Liver (tissue), 9 donors: ENCODE data around the gene FSIP1. TPM values are rescaled to one million over a fixed set of nuclear protein-coding genes. Genes with fewer than 3 reads are reported as not detected.

ENCODE experiments used
- DNase-seq: peaks from one replicate; pipeline ENCODE4 v3.0.0-alpha.2; 2017; ENCODE audit warnings: low spot score
- H3K27ac ChIP-seq, 2 donors: one replicate each; pipeline ENCODE4 v1.7.0; 2013; ENCODE audit warnings: inconsistent platforms in 2 of 2, low read length in 2 of 2, control low read depth in 1 of 2, low read depth in 1 of 2, mild to moderate bottlenecking in 1 of 2
- H3K27me3 ChIP-seq, 4 donors: one replicate each; pipeline versions ENCODE4 v1.6.1 to v1.7.0; 2013; ENCODE audit warnings: low read length in 3 of 4, inconsistent platforms in 1 of 4, mild to moderate bottlenecking in 1 of 4, moderate library complexity in 1 of 4; ENCODE audit not compliant: control insufficient read depth in 4 of 4, insufficient read depth in 4 of 4
- H3K36me3 ChIP-seq, 4 donors: one replicate each; pipeline versions ENCODE4 v1.6.1 to v1.7.0; 2013; ENCODE audit warnings: low read length in 3 of 4, mild to moderate bottlenecking in 3 of 4, low read depth in 1 of 4, moderate library complexity in 1 of 4; ENCODE audit not compliant: control insufficient read depth in 4 of 4, insufficient read depth in 3 of 4
- H3K4me1 ChIP-seq, 4 donors: one replicate each; pipeline versions ENCODE4 v1.6.1 to v1.7.0; 2013; ENCODE audit warnings: low read length in 3 of 4, mild to moderate bottlenecking in 3 of 4, moderate library complexity in 1 of 4; ENCODE audit not compliant: control insufficient read depth in 4 of 4, insufficient read depth in 4 of 4
- H3K4me3 ChIP-seq, 3 donors: one replicate each; pipeline versions ENCODE4 v1.6.1 to v1.7.0; 2013; ENCODE audit warnings: low read length in 3 of 3, control low read depth in 1 of 3, low read depth in 1 of 3, mild to moderate bottlenecking in 1 of 3
- H3K9ac ChIP-seq, 2 donors: one replicate each; pipeline ENCODE4 v1.7.0; 2013; ENCODE audit warnings: low read length in 2 of 2, mild to moderate bottlenecking in 2 of 2, moderate library complexity in 2 of 2, control low read depth in 1 of 2, low read depth in 1 of 2
- H3K9me3 ChIP-seq, 4 donors: one replicate each; pipeline versions ENCODE4 v1.6.1 to v1.7.0; 2013; ENCODE audit warnings: low read length in 3 of 4; ENCODE audit not compliant: control insufficient read depth in 4 of 4
- CTCF ChIP-seq: fragments of 150-350 bp; IDR thresholded peaks from 2 replicates; pipeline ENCODE4 v1.5.1; 2017; ENCODE audit warnings: improper control_type of control experiment, low read depth, low read length; ENCODE audit not compliant: missing input control
- EGR1 ChIP-seq, 2 donors: IDR thresholded peaks; 2 replicates each; pipeline ENCODE4 v1.6.1; 2016 to 2018; ENCODE audit warnings: antibody characterized with exemption in 2 of 2, low read depth in 2 of 2
- FOXA1 ChIP-seq: IDR thresholded peaks from 2 replicates; pipeline ENCODE4 v1.6.1; 2016; ENCODE audit warnings: antibody characterized with exemption
- FOXA2 ChIP-seq: IDR thresholded peaks from 2 replicates; pipeline ENCODE4 v1.6.1; 2016; ENCODE audit warnings: antibody characterized with exemption
- GABPA ChIP-seq, 2 donors: IDR thresholded peaks in 1 of 2; conservative IDR thresholded peaks in 1 of 2; 2 replicates each; pipeline ENCODE4 v1.6.1; 2016; ENCODE audit warnings: antibody characterized with exemption in 2 of 2, mild to moderate bottlenecking in 1 of 2, moderate library complexity in 1 of 2
- HNF4A ChIP-seq, 2 donors: conservative IDR thresholded peaks; 2 replicates each; pipeline ENCODE4 v1.6.1; 2016; ENCODE audit warnings: antibody characterized with exemption in 2 of 2, mild to moderate bottlenecking in 2 of 2
- JUND ChIP-seq, 2 donors: IDR thresholded peaks; 2 replicates each; pipeline ENCODE4 v1.6.1; 2016; ENCODE audit warnings: antibody characterized with exemption in 2 of 2
- MAX ChIP-seq: IDR thresholded peaks from 2 replicates; pipeline ENCODE4 v1.6.1; 2016; ENCODE audit warnings: antibody characterized with exemption
- NR2F2 ChIP-seq: IDR thresholded peaks from 2 replicates; pipeline ENCODE4 v1.6.1; 2016; ENCODE audit warnings: antibody characterized with exemption
- RAD21 ChIP-seq, 2 donors: IDR thresholded peaks; 2 replicates each; pipeline ENCODE4 v1.6.1; 2016; ENCODE audit warnings: antibody characterized with exemption in 2 of 2, mild to moderate bottlenecking in 2 of 2
- REST ChIP-seq: IDR thresholded peaks from 2 replicates; pipeline ENCODE4 v1.6.1; 2016; ENCODE audit warnings: antibody characterized with exemption, mild to moderate bottlenecking
- RXRA ChIP-seq, 2 donors: IDR thresholded peaks; 2 replicates each; pipeline ENCODE4 v1.6.1; 2017 to 2018; ENCODE audit warnings: antibody characterized with exemption in 2 of 2, mild to moderate bottlenecking in 1 of 2
- SP1 ChIP-seq: IDR thresholded peaks from 2 replicates; pipeline ENCODE4 v1.6.1; 2018; ENCODE audit warnings: antibody characterized with exemption, mild to moderate bottlenecking
- TAF1 ChIP-seq: conservative IDR thresholded peaks from 2 replicates; pipeline ENCODE4 v1.6.1; 2016; ENCODE audit warnings: antibody characterized with exemption, mild to moderate bottlenecking
- YY1 ChIP-seq: IDR thresholded peaks from 2 replicates; pipeline ENCODE4 v1.6.1; 2016; ENCODE audit warnings: antibody characterized with exemption, mild to moderate bottlenecking
- ZBTB33 ChIP-seq: IDR thresholded peaks from 2 replicates; pipeline ENCODE4 v1.6.1; 2016; ENCODE audit warnings: antibody characterized with exemption
- WGBS: extraction: QIAGEN DNeasy Blood & Tissue Kit; methylation state at CpG from one replicate; pipeline ENCODE4 v1.1.7; 2013; 5-methylcytosine and 5-hydroxymethylcytosine counted together
- polyA plus RNA-seq, 2 donors: library from polyadenylated mRNA; stranded (reverse) in 1 of 2; unstranded in 1 of 2; fragments of 200-250 nt in 1 of 2; fragments of >200 nt in 1 of 2; fragmentation: Nextera tagmentation in 1 of 2; extraction: Ambion mirVana in 1 of 2; gene quantifications; one replicate each; pipeline versions ENCODE4 v1.2.1 to v1.2.3, GENCODE V29; 2013 to 2015
- total RNA-seq, 2 donors: library from RNA; depleted of rRNA; stranded (reverse); fragments of >200 nt; gene quantifications; one replicate each; pipeline ENCODE4 v1.2.3, GENCODE V29; 2014
- TF ChIP-seq, protein P1 (sequence below): IDR thresholded peaks from 2 replicates; pipeline ENCODE4 v1.6.1; 2016; ENCODE audit warnings: antibody characterized with exemption
- donor health status: healthy.
- donor health status: healthy.
- donor health status: healthy.
- donor health status: healthy.
- donor health status: healthy.

Gene FSIP1
- total and polyA plus RNA-seq, 4 donors, result 0.05 to 0.29 (median 0.13) TPM

GRCh38 chr15:39781147-39781966, 1.3 kb downstream of the FSIP1 start:
- Histone ChIP-seq H3K36me3 (no peaks in the 10 kb centered on the region), H3K9me3 (no peaks in the 10 kb centered on the region), H3K4me1 (peaks cover 3 to 17% (median 6%) of the 10 kb centered on the region in 4 donors), H3K4me3 (no peak overlapping the region), H3K27me3 (no peaks in the 10 kb centered on the region), H3K27ac (no peak overlapping the region), H3K9ac (no peak overlapping the region)
- WGBS, result 91% methylated on average over 4 of the region's 4 CpGs
- no peak for DNase-seq
- TF ChIP-seq RAD21 (IDR thresholded peaks at IDR 0.05), result no peak
- no peak for TF ChIP-seq CTCF
- TF ChIP-seq MAX, result no peak
- no peak for TF ChIP-seq HNF4A (conservative IDR thresholded peaks at IDR 0.05)
- TF ChIP-seq RXRA (IDR thresholded peaks at IDR 0.05), result no peak
- TF ChIP-seq NR2F2, result no peak
- no peak for TF ChIP-seq TAF1
- no peak for TF ChIP-seq GABPA (IDR thresholded peaks at IDR 0.05 in 1 of 2, conservative IDR thresholded peaks at IDR 0.05 in 1 of 2)
- TF ChIP-seq ZBTB33, result no peak
- TF ChIP-seq SP1, result no peak
- no peak for TF ChIP-seq FOXA1
- TF ChIP-seq EGR1 (IDR thresholded peaks at IDR 0.05; ENCODE audit: low read depth in 2 of 2), result no peak
- TF ChIP-seq FOXA2, result no peak
- no peak for TF ChIP-seq JUND (IDR thresholded peaks at IDR 0.05)
- TF ChIP-seq, protein P1, sequence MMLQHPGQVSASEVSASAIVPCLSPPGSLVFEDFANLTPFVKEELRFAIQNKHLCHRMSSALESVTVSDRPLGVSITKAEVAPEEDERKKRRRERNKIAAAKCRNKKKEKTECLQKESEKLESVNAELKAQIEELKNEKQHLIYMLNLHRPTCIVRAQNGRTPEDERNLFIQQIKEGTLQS, result no peak
- TF ChIP-seq YY1, result no peak

GRCh38 chr15:39778021-39778420, 4.6 kb downstream of the FSIP1 start:
- no peak for DNase-seq
- 68% methylated on average over 3 of the region's 3 CpGs for WGBS
- H3K4me1 ChIP-seq, result peaks cover 0 to 4% (median 0%) of the 10 kb centered on the region in 4 donors
- H3K4me3 ChIP-seq, result no peak overlapping the region
- no peaks in the 10 kb centered on the region for H3K36me3 ChIP-seq
- no peaks in the 10 kb centered on the region for H3K27me3 ChIP-seq
- no peaks in the 10 kb centered on the region for H3K9me3 ChIP-seq
- no peak overlapping the region for H3K27ac ChIP-seq
- H3K9ac ChIP-seq, result no peak overlapping the region
- no peak for TF ChIP-seq YY1
- no peak for TF ChIP-seq SP1
- TF ChIP-seq FOXA1, result no peak
- no peak for TF ChIP-seq TAF1
- no peak for TF ChIP-seq MAX
- no peak for TF ChIP-seq JUND (IDR thresholded peaks at IDR 0.05)
- TF ChIP-seq, protein P1, result no peak
- no peak for TF ChIP-seq RXRA (IDR thresholded peaks at IDR 0.05)
- no peak for TF ChIP-seq EGR1 (IDR thresholded peaks at IDR 0.05; ENCODE audit: low read depth in 2 of 2)
- no peak for TF ChIP-seq HNF4A (conservative IDR thresholded peaks at IDR 0.05)
- TF ChIP-seq CTCF, result no peak
- TF ChIP-seq GABPA (IDR thresholded peaks at IDR 0.05 in 1 of 2, conservative IDR thresholded peaks at IDR 0.05 in 1 of 2), result no peak
- TF ChIP-seq NR2F2, result no peak
- no peak for TF ChIP-seq RAD21 (IDR thresholded peaks at IDR 0.05)
- no peak for TF ChIP-seq FOXA2
- no peak for TF ChIP-seq REST
